ENCODE measurements around the gene MOB4. TPM values are rescaled to one million over a fixed set of nuclear protein-coding genes. Genes with fewer than 3 reads are reported as not detected.

MOB4 gene
- total RNA-seq, 4 donors from 2014 or later: 14.7 to 21.9 (median 18.4) TPM

- Histone ChIP-seq H3K27ac (no peak overlapping the region), H3K4me3 (no peak overlapping the region), H3K4me1 (peaks cover 0 to 23% (median 0%) of the 10 kb centered on the region in 4 donors), H3K27me3 (no peaks in the 10 kb centered on the region), H3K9me3 (no peaks in the 10 kb centered on the region), H3K36me3 (peaks cover 0 to 5% (median 3%) of the 10 kb centered on the region in 3 donors)
- 91 to 99% methylated on average over 5 of the region's 5 CpGs for WGBS, 2 donors
- no peak for DNase-seq (ENCODE audit: low spot score in 2 of 2)
- TF ChIP-seq CTCF (IDR thresholded peaks at IDR 0.05) (no peak), POLR2A (IDR thresholded peaks at IDR 0.05) (no peak)
These were observed 84.4 kb downstream of the MOB4 start for GRCh38 chr2:197600306-197600705.

GRCh38 chr2:197601726-197602125 is 85.9 kb downstream of the MOB4 start:
- Histone ChIP-seq H3K4me1 (peaks cover 0 to 15% (median 0%) of the 10 kb centered on the region in 4 donors), H3K4me3 (no peak overlapping the region), H3K36me3 (peaks cover 0 to 3% (median 0%) of the 10 kb centered on the region in 3 donors), H3K9me3 (no peaks in the 10 kb centered on the region), H3K27ac (no peak overlapping the region), H3K27me3 (no peaks in the 10 kb centered on the region)
- 66 to 70% methylated on average over 2 of the region's 2 CpGs for WGBS, 2 donors
- DNase-seq (ENCODE audit: low spot score in 2 of 2): no peak
- TF ChIP-seq CTCF (IDR thresholded peaks at IDR 0.05): no peak
- TF ChIP-seq POLR2A (IDR thresholded peaks at IDR 0.05): no peak

Small RNA genes within 50 kb of the gene (small RNA-seq; reads per million reads assigned to genes)
- not detected for gene AC020550.1

Other genes starting within 250 kb of the MOB4 start
- 10 to 100 TPM; 28.5 to 48.9 (median 41.5) TPM for gene ANKRD44, start 205.3 kb upstream of the MOB4 start, total RNA-seq
- 100 to 1,000 TPM; 274 to 335 (median 303) TPM for gene SF3B1, start 81.0 kb upstream of the MOB4 start, total RNA-seq
- 10 to 100 TPM; 17.8 to 21.0 (median 19.1) TPM for gene COQ10B, start 62.5 kb upstream of the MOB4 start, total RNA-seq
- 100 to 1,000 TPM in 3 of 4 donors, 10 to 100 TPM in 1; 76.1 to 160 (median 119) TPM for gene HSPD1, start 16.2 kb upstream of the MOB4 start, total RNA-seq
- 10 to 100 TPM; 47.5 to 79.5 (median 65.4) TPM for gene HSPE1, start 15.7 kb upstream of the MOB4 start, total RNA-seq
- gene RFTN2, start 159.5 kb downstream of the MOB4 start, total RNA-seq: 10 to 100 TPM; 13.5 to 45.8 (median 38.6) TPM
- gene MARS2, start 189.3 kb downstream of the MOB4 start, total RNA-seq: 1 to 10 TPM; 5.7 to 8.0 (median 6.9) TPM

Data from tibial nerve (tissue), 4 donors.